Urinary bladder (tissue), 4 donors: ENCODE results near the gene RRP15. TPM values are rescaled to one million over a fixed set of nuclear protein-coding genes. Genes with fewer than 3 reads are reported as not detected.

Experiments
- DNase-seq: peaks from one replicate; pipeline ENCODE4 v3.0.0-alpha.2; 2015; ENCODE audit errors: extremely low spot score
- H3K27ac ChIP-seq: one replicate; pipeline ENCODE4 v1.5.1; 2013; ENCODE audit warnings: low read depth, mild to moderate bottlenecking, moderate library complexity
- H3K36me3 ChIP-seq: one replicate; pipeline ENCODE4 v1.6.1; 2013; ENCODE audit warnings: mild to moderate bottlenecking, moderate library complexity; ENCODE audit not compliant: insufficient read depth
- H3K4me1 ChIP-seq: one replicate; pipeline ENCODE4 v1.6.1; 2013; ENCODE audit warnings: mild to moderate bottlenecking, moderate library complexity; ENCODE audit not compliant: insufficient read depth
- H3K4me3 ChIP-seq: one replicate; pipeline ENCODE4 v1.5.1; 2013; ENCODE audit warnings: low read depth, low read length
- WGBS: extraction: QIAGEN DNeasy Blood & Tissue Kit; methylation state at CpG from one replicate; pipeline ENCODE4 v1.1.7; 2013; 5-methylcytosine and 5-hydroxymethylcytosine counted together
- polyA plus RNA-seq: library from polyadenylated mRNA; stranded (reverse); fragments of 200-250 nt; gene quantifications from one replicate; pipeline ENCODE4 v1.2.3, GENCODE V29; 2013
- total RNA-seq: library from RNA; depleted of rRNA; stranded (reverse); fragments of >200 nt; gene quantifications from one replicate; pipeline ENCODE4 v1.2.3, GENCODE V29; 2014
- donor health status: healthy with polysubstance abuse.
- donor health status: healthy.

RRP15 gene
- total and polyA plus RNA-seq, 2 donors: 3.8 to 17.9 TPM

- 58% methylated on average over 7 of the region's 7 CpGs for WGBS
- Histone ChIP-seq H3K36me3 (no peaks in the 10 kb centered on the region), H3K27ac (no peak overlapping the region), H3K4me3 (no peak overlapping the region), H3K4me1 (no peaks in the 10 kb centered on the region)
- DNase-seq: no peak
Observed at GRCh38 chr1:218350035-218350525, 65.0 kb downstream of the RRP15 start.

- Histone ChIP-seq H3K4me1 (no peaks in the 10 kb centered on the region), H3K27ac (no peak overlapping the region), H3K4me3 (no peak overlapping the region), H3K36me3 (no peaks in the 10 kb centered on the region)
- WGBS: 18% methylated on average over 2 of the region's 2 CpGs
- DNase-seq: no peak
Observed at GRCh38 chr1:218350801-218351266, 65.7 kb downstream of the RRP15 start.

- peak overlapping the region; percentile 30 for H3K4me3 ChIP-seq
- WGBS: 38% methylated on average over 10 of the region's 10 CpGs
- H3K27ac ChIP-seq: peak overlapping the region; percentile 28
- no peaks in the 10 kb centered on the region for H3K4me1 ChIP-seq
- DNase-seq: no peak
- no peaks in the 10 kb centered on the region for H3K36me3 ChIP-seq
Observed at GRCh38 chr1:218351391-218352074, 66.4 kb downstream of the RRP15 start.

- H3K36me3 ChIP-seq: no peaks in the 10 kb centered on the region
- DNase-seq: no peak
- H3K4me1 ChIP-seq: no peaks in the 10 kb centered on the region
- H3K4me3 ChIP-seq: no peak overlapping the region
- H3K27ac ChIP-seq: no peak overlapping the region
- 95% methylated on average over 8 of the region's 8 CpGs for WGBS
Observed at GRCh38 chr1:218352075-218352438, 67.0 kb downstream of the RRP15 start.

- DNase-seq: no peak
- 86% methylated on average over 4 of the region's 4 CpGs for WGBS
- Histone ChIP-seq H3K4me3 (no peak overlapping the region), H3K36me3 (no peaks in the 10 kb centered on the region), H3K27ac (no peak overlapping the region), H3K4me1 (no peaks in the 10 kb centered on the region)
Observed at GRCh38 chr1:218353656-218354055, 68.6 kb downstream of the RRP15 start.

- WGBS: 79% methylated on average over 4 of the region's 4 CpGs
- H3K36me3 ChIP-seq: no peaks in the 10 kb centered on the region
- no peak overlapping the region for H3K27ac ChIP-seq
- no peaks in the 10 kb centered on the region for H3K4me1 ChIP-seq
- no peak for DNase-seq
- no peak overlapping the region for H3K4me3 ChIP-seq
Observed at GRCh38 chr1:218355278-218355677, 70.2 kb downstream of the RRP15 start.

GRCh38 chr1:218357211-218357892 lies 72.3 kb downstream of the RRP15 start:
- no peaks in the 10 kb centered on the region for H3K36me3 ChIP-seq
- DNase-seq: no peak
- H3K4me3 ChIP-seq: no peak overlapping the region
- 79% methylated on average over 10 of the region's 10 CpGs for WGBS
- no peaks in the 10 kb centered on the region for H3K4me1 ChIP-seq
- no peak overlapping the region for H3K27ac ChIP-seq

GRCh38 chr1:218357893-218358232 lies 72.8 kb downstream of the RRP15 start:
- Histone ChIP-seq H3K4me1 (no peaks in the 10 kb centered on the region), H3K27ac (no peak overlapping the region), H3K36me3 (no peaks in the 10 kb centered on the region), H3K4me3 (no peak overlapping the region)
- WGBS: 48% methylated on average over 3 of the region's 3 CpGs
- no peak for DNase-seq

GRCh38 chr1:218361298-218362065 lies 76.4 kb downstream of the RRP15 start:
- no peaks in the 10 kb centered on the region for H3K4me1 ChIP-seq
- DNase-seq: no peak
- H3K27ac ChIP-seq: no peak overlapping the region
- 73% methylated on average over 7 of the region's 7 CpGs for WGBS
- no peak overlapping the region for H3K4me3 ChIP-seq
- no peaks in the 10 kb centered on the region for H3K36me3 ChIP-seq

GRCh38 chr1:218362418-218363076 lies 77.5 kb downstream of the RRP15 start:
- Histone ChIP-seq H3K27ac (no peak overlapping the region), H3K4me1 (no peaks in the 10 kb centered on the region), H3K4me3 (no peak overlapping the region), H3K36me3 (no peaks in the 10 kb centered on the region)
- WGBS: 73% methylated on average over 5 of the region's 5 CpGs
- no peak for DNase-seq

- no peaks in the 10 kb centered on the region for H3K4me1 ChIP-seq
- no peak overlapping the region for H3K27ac ChIP-seq
- H3K36me3 ChIP-seq: no peaks in the 10 kb centered on the region
- H3K4me3 ChIP-seq: no peak overlapping the region
- 68% methylated on average over 1 of the region's 1 CpG for WGBS
- no peak for DNase-seq
Observed at GRCh38 chr1:218363141-218363540, 78.0 kb downstream of the RRP15 start.

- H3K27ac ChIP-seq: no peak overlapping the region
Observed at GRCh38 chr1:218364028-218364710, 79.1 kb downstream of the RRP15 start.

More at GRCh38 chr1:218364028-218364710, 79.1 kb downstream of the RRP15 start:
- Histone ChIP-seq H3K4me3 (no peak overlapping the region), H3K4me1 (no peaks in the 10 kb centered on the region), H3K36me3 (no peaks in the 10 kb centered on the region)
- DNase-seq: no peak
- 65% methylated on average over 8 of the region's 8 CpGs for WGBS
